Muscle layer of duodenum (tissue), 2 donors: ENCODE measurements around the gene EML6.

Experiments
- H3K27ac ChIP-seq: one replicate; pipeline ENCODE4 v1.7.0; 2013; ENCODE audit warnings: mild to moderate bottlenecking, low read length
- H3K27me3 ChIP-seq: one replicate; pipeline ENCODE4 v1.7.0; 2013; ENCODE audit warnings: low read depth, mild to moderate bottlenecking, control low read depth, low read length
- H3K36me3 ChIP-seq, 2 donors: one replicate each; pipeline ENCODE4 v1.7.0; 2013; ENCODE audit warnings: low read length in 2 of 2, control low read depth in 1 of 2, mild to moderate bottlenecking in 1 of 2; ENCODE audit not compliant: insufficient read depth in 2 of 2, control insufficient read depth in 1 of 2
- H3K4me1 ChIP-seq, 2 donors: one replicate each; pipeline ENCODE4 v1.7.0; 2013; ENCODE audit warnings: low read length in 2 of 2, mild to moderate bottlenecking in 2 of 2, control low read depth in 1 of 2, moderate library complexity in 1 of 2; ENCODE audit not compliant: insufficient read depth in 2 of 2, control insufficient read depth in 1 of 2
- H3K4me3 ChIP-seq, 2 donors: one replicate each; pipeline ENCODE4 v1.7.0; 2013; ENCODE audit warnings: low read length in 2 of 2, low read depth in 1 of 2, mild to moderate bottlenecking in 1 of 2
- H3K9me3 ChIP-seq, 2 donors: one replicate each; pipeline ENCODE4 v1.7.0; 2013; ENCODE audit warnings: low read length in 2 of 2, control low read depth in 1 of 2, mild to moderate bottlenecking in 1 of 2; ENCODE audit not compliant: control insufficient read depth in 1 of 2
- donor health status: healthy.

The EML6 gene

GRCh38 chr2:54708584-54709335 is 14.7 kb upstream of the EML6 start:
- H3K4me1 ChIP-seq: peaks cover 0 to 11% of the 10 kb centered on the region in 2 donors
- H3K27me3 ChIP-seq: no peaks in the 10 kb centered on the region
- no peaks in the 10 kb centered on the region for H3K36me3 ChIP-seq
- H3K27ac ChIP-seq: no peak overlapping the region
- H3K9me3 ChIP-seq: no peaks in the 10 kb centered on the region
- peak overlapping the region; percentile 56 to 73 for H3K4me3 ChIP-seq

- H3K36me3 ChIP-seq: no peaks in the 10 kb centered on the region
- H3K4me3 ChIP-seq: peak overlapping the region; percentile 56 to 73
- H3K9me3 ChIP-seq: no peaks in the 10 kb centered on the region
- no peak overlapping the region for H3K27ac ChIP-seq
- H3K4me1 ChIP-seq: peaks cover 0 to 11% of the 10 kb centered on the region in 2 donors
- no peaks in the 10 kb centered on the region for H3K27me3 ChIP-seq
Measured at GRCh38 chr2:54709336-54709809, 14.1 kb upstream of the EML6 start.

GRCh38 chr2:54710216-54710615 is 13.2 kb upstream of the EML6 start:
- H3K4me1 ChIP-seq: peaks cover 0 to 11% of the 10 kb centered on the region in 2 donors
- no peak overlapping the region for H3K4me3 ChIP-seq
- H3K27ac ChIP-seq: no peak overlapping the region
- no peaks in the 10 kb centered on the region for H3K27me3 ChIP-seq
- H3K36me3 ChIP-seq: no peaks in the 10 kb centered on the region
- no peaks in the 10 kb centered on the region for H3K9me3 ChIP-seq

DNA sequence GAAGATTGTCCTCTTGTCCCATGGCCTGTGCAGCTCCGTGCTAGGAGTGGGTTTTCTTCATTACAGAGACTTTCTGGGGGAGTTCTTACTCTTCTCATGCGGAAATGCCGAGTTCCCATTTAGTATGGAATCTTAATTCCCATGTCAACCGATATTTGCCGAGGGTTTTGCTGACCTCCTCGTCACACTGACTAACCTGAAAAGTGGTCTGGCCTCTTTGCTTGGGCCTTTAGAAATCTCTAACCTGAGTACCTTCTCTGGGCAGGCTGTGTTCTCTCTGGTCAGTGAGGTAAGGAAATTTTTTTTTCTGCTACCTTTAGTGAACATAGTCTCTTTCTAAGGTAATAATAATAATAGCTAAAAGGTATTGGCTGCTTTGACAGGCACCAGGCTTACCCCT is 10.9 kb upstream of the EML6 start:
- H3K4me3 ChIP-seq: no peak overlapping the region
- H3K4me1 ChIP-seq: peaks cover 0 to 11% of the 10 kb centered on the region in 2 donors
- H3K27me3 ChIP-seq: no peaks in the 10 kb centered on the region
- H3K27ac ChIP-seq: no peak overlapping the region
- H3K36me3 ChIP-seq: no peaks in the 10 kb centered on the region
- H3K9me3 ChIP-seq: no peaks in the 10 kb centered on the region

- Histone ChIP-seq H3K36me3 (no peaks in the 10 kb centered on the region), H3K27ac (no peak overlapping the region), H3K9me3 (no peaks in the 10 kb centered on the region), H3K4me3 (no peak overlapping the region), H3K4me1 (no peaks in the 10 kb centered on the region), H3K27me3 (no peaks in the 10 kb centered on the region)
Measured at GRCh38 chr2:54714996-54715395, 8.5 kb upstream of the EML6 start.

DNA sequence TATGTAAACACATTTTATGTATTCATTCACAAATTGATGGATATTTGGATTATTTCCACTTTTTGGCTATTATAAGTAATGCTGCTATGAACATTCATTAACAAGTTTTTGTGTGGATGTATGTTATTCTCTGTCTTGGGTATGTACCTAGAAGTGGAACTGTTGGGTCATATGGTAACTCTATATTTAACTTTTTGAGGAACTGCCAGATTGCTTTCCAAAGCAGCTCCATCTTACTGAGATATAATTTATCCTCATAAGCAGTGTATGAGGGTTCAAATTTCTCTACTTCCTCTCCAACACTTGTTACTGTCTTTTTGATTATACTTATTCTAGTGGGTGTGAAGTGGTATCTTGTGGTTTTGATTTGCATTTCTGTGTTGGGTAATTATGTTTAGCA is 7.1 kb upstream of the EML6 start:
- Histone ChIP-seq H3K4me3 (no peak overlapping the region), H3K27ac (no peak overlapping the region), H3K36me3 (no peaks in the 10 kb centered on the region), H3K27me3 (no peaks in the 10 kb centered on the region), H3K9me3 (no peaks in the 10 kb centered on the region), H3K4me1 (no peaks in the 10 kb centered on the region)

- no peak overlapping the region for H3K27ac ChIP-seq
- no peak overlapping the region for H3K4me3 ChIP-seq
- H3K4me1 ChIP-seq: no peaks in the 10 kb centered on the region
- no peaks in the 10 kb centered on the region for H3K36me3 ChIP-seq
- H3K9me3 ChIP-seq: no peaks in the 10 kb centered on the region
- no peaks in the 10 kb centered on the region for H3K27me3 ChIP-seq
Measured at GRCh38 chr2:54720563-54720962, 2.9 kb upstream of the EML6 start.

DNA sequence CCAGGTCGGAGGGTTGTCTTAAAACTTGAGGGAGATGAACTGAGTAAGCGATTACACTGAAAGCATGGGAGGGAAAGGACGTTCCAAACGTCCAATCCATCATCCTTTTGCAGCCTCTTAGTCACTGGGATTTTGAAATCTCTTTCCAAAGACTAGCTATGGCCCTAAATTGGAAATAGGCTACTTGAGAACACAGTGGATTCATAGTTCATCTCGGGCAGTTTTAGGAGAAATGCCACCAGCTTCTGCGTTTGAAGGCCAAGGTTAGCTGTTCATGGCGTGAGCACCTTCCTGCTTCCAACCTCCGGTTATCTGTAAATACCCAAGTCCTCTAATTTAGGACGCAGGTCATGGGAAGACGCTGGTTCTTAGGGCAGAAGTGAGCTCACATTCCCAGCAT is 821 bp upstream of the EML6 start:
- Histone ChIP-seq H3K4me1 (no peaks in the 10 kb centered on the region), H3K4me3 (peak overlapping the region; percentile 86 to 94), H3K36me3 (no peaks in the 10 kb centered on the region), H3K9me3 (no peaks in the 10 kb centered on the region), H3K27ac (peak overlapping the region; percentile 70), H3K27me3 (no peaks in the 10 kb centered on the region)

GRCh38 chr2:54723996-54724559 is 616 bp downstream of the EML6 start:
- H3K36me3 ChIP-seq: no peaks in the 10 kb centered on the region
- no peaks in the 10 kb centered on the region for H3K4me1 ChIP-seq
- no peak overlapping the region for H3K27ac ChIP-seq
- H3K9me3 ChIP-seq: no peaks in the 10 kb centered on the region
- H3K27me3 ChIP-seq: no peaks in the 10 kb centered on the region
- peak overlapping the region; percentile 86 to 94 for H3K4me3 ChIP-seq

DNA sequence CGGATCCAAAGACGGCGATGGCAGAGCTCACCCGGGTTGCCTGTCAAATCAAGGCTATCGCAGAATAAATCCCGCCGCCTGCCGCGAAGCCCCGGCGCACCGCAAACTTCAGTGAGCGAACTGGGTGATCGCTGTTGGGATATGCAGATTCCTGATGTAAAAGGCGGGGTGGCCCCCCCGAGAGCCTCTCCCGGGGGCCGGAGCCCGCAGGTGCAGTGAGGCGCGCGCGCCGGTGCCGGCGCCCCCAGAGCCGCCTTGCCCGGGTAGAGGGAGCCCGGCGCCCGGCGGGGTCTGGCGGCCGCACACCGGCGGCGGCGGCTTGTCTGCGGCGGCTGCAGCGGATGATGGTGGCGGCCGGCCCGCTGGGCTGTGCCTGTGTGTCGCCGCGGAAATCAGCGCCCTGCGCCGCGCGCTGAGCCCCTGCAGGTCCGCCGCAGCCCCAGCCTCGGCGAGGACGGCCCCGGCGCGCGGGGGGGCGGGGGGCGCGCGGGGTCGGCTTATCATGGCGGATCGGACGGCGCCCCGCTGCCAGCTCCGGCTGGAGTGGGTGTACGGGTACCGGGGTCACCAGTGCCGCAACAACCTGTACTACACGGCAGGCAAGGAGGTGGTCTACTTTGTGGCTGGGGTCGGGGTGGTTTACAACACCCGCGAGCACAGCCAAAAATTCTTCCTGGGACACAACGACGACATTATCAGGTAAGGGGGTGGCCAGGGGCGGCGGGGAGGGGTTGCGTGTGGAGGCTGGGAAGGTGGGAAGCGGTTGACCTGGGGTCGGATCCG is 1.3 kb downstream of the EML6 start:
- Histone ChIP-seq H3K27ac (no peak overlapping the region), H3K36me3 (no peaks in the 10 kb centered on the region), H3K9me3 (no peaks in the 10 kb centered on the region), H3K4me3 (peak overlapping the region; percentile 86 to 94), H3K4me1 (no peaks in the 10 kb centered on the region), H3K27me3 (no peaks in the 10 kb centered on the region)

GRCh38 chr2:54725343-54726099 is 2.1 kb downstream of the EML6 start:
- no peak overlapping the region for H3K27ac ChIP-seq
- no peaks in the 10 kb centered on the region for H3K4me1 ChIP-seq
- no peaks in the 10 kb centered on the region for H3K36me3 ChIP-seq
- H3K27me3 ChIP-seq: no peaks in the 10 kb centered on the region
- no peaks in the 10 kb centered on the region for H3K9me3 ChIP-seq
- H3K4me3 ChIP-seq: peak overlapping the region in 1 of 2 donors; percentile 55
